ENCODE measurements around the gene WASF3. TPM values are rescaled to one million over a fixed set of nuclear protein-coding genes. Genes with fewer than 3 reads are reported as not detected.

The WASF3 gene
- total and polyA plus RNA-seq, 2 donors from 2014 or later = 3.7 to 18.5 TPM

GRCh38 chr13:26710166-26710565 lies 152.7 kb downstream of the WASF3 start:
- no peak overlapping the region for H3K9ac ChIP-seq (ENCODE audit: low read length in 3 of 3)
- H3K27me3 ChIP-seq (ENCODE audit: control insufficient read depth, insufficient read depth, low read length) = no peaks in the 10 kb centered on the region
- H3K36me3 ChIP-seq (ENCODE audit: control insufficient read depth in 2 of 3, insufficient read depth in 3 of 3, low read length in 3 of 3) = no peaks in the 10 kb centered on the region
- FAIRE-seq = no peak
- no peak overlapping the region for H3K4me3 ChIP-seq (ENCODE audit: low read length in 3 of 3)
- H3K4me1 ChIP-seq (ENCODE audit: control insufficient read depth in 2 of 3, insufficient read depth in 2 of 3, low read depth in 1 of 3, low read length in 3 of 3) = no peaks in the 10 kb centered on the region
- TF ChIP-seq CTCF (IDR thresholded peaks at IDR 0.05; ENCODE audit: borderline replicate concordance, extremely low read depth, insufficient read depth) = no peak
- H3K9me3 ChIP-seq (ENCODE audit: control insufficient read depth in 2 of 3, insufficient read depth in 1 of 3, low read length in 3 of 3) = no peaks in the 10 kb centered on the region
- intact Hi-C loops (cut with DNase I) = loop anchor here (10.0 kb wide), 1 partner anchor 225 kb away; no protein-coding TSS in a partner anchor
- DNase-seq = peak in 4 of 5 donors; percentile 56 to 70 (median 58)
- H3K27ac ChIP-seq (ENCODE audit: low read depth in 2 of 2, low read length in 2 of 2) = no peak overlapping the region

GRCh38 chr13:26711211-26711610 lies 153.7 kb downstream of the WASF3 start:
- intact Hi-C loops (cut with DNase I) = loop anchor here (10.0 kb wide), 1 partner anchor 224 kb away; no protein-coding TSS in a partner anchor
- DNase-seq (no peak), FAIRE-seq (no peak)
- Histone ChIP-seq H3K9me3 (ENCODE audit: control insufficient read depth in 2 of 3, insufficient read depth in 1 of 3, low read length in 3 of 3) (no peaks in the 10 kb centered on the region), H3K9ac (ENCODE audit: low read length in 3 of 3) (no peak overlapping the region), H3K36me3 (ENCODE audit: control insufficient read depth in 2 of 3, insufficient read depth in 3 of 3, low read length in 3 of 3) (no peaks in the 10 kb centered on the region), H3K4me3 (ENCODE audit: low read length in 3 of 3) (no peak overlapping the region), H3K27me3 (ENCODE audit: control insufficient read depth, insufficient read depth, low read length) (no peaks in the 10 kb centered on the region), H3K4me1 (ENCODE audit: control insufficient read depth in 2 of 3, insufficient read depth in 2 of 3, low read depth in 1 of 3, low read length in 3 of 3) (no peaks in the 10 kb centered on the region), H3K27ac (ENCODE audit: low read depth in 2 of 2, low read length in 2 of 2) (no peak overlapping the region)
- TF ChIP-seq CTCF (IDR thresholded peaks at IDR 0.05; ENCODE audit: borderline replicate concordance, extremely low read depth, insufficient read depth) = no peak

GRCh38 chr13:26713341-26713740 lies 155.9 kb downstream of the WASF3 start:
- no peak overlapping the region for H3K9ac ChIP-seq (ENCODE audit: low read length in 3 of 3)
- intact Hi-C loops (cut with DNase I) = loop anchor here (10.0 kb wide), 1 partner anchor 221 kb away; no protein-coding TSS in a partner anchor
- DNase-seq = no peak
- no peaks in the 10 kb centered on the region for H3K36me3 ChIP-seq (ENCODE audit: control insufficient read depth in 2 of 3, insufficient read depth in 3 of 3, low read length in 3 of 3)
- no peak for TF ChIP-seq CTCF (IDR thresholded peaks at IDR 0.05; ENCODE audit: borderline replicate concordance, extremely low read depth, insufficient read depth)
- no peaks in the 10 kb centered on the region for H3K27me3 ChIP-seq (ENCODE audit: control insufficient read depth, insufficient read depth, low read length)
- no peak overlapping the region for H3K27ac ChIP-seq (ENCODE audit: low read depth in 2 of 2, low read length in 2 of 2)
- FAIRE-seq = no peak
- no peaks in the 10 kb centered on the region for H3K4me1 ChIP-seq (ENCODE audit: control insufficient read depth in 2 of 3, insufficient read depth in 2 of 3, low read depth in 1 of 3, low read length in 3 of 3)
- no peaks in the 10 kb centered on the region for H3K9me3 ChIP-seq (ENCODE audit: control insufficient read depth in 2 of 3, insufficient read depth in 1 of 3, low read length in 3 of 3)
- H3K4me3 ChIP-seq (ENCODE audit: low read length in 3 of 3) = no peak overlapping the region

- DNase-seq = no peak
- Histone ChIP-seq H3K4me3 (ENCODE audit: low read length in 3 of 3) (no peak overlapping the region), H3K9me3 (ENCODE audit: control insufficient read depth in 2 of 3, insufficient read depth in 1 of 3, low read length in 3 of 3) (no peaks in the 10 kb centered on the region), H3K4me1 (ENCODE audit: control insufficient read depth in 2 of 3, insufficient read depth in 2 of 3, low read depth in 1 of 3, low read length in 3 of 3) (no peaks in the 10 kb centered on the region), H3K36me3 (ENCODE audit: control insufficient read depth in 2 of 3, insufficient read depth in 3 of 3, low read length in 3 of 3) (no peaks in the 10 kb centered on the region), H3K9ac (ENCODE audit: low read length in 3 of 3) (no peak overlapping the region), H3K27ac (ENCODE audit: low read depth in 2 of 2, low read length in 2 of 2) (no peak overlapping the region), H3K27me3 (ENCODE audit: control insufficient read depth, insufficient read depth, low read length) (no peaks in the 10 kb centered on the region)
- no peak for TF ChIP-seq CTCF (IDR thresholded peaks at IDR 0.05; ENCODE audit: borderline replicate concordance, extremely low read depth, insufficient read depth)
- FAIRE-seq = no peak
- intact Hi-C loops (cut with DNase I) = loop anchor here (10.0 kb wide), 1 partner anchor 218 kb away; no protein-coding TSS in a partner anchor
Measured at GRCh38 chr13:26716984-26717383, 159.5 kb downstream of the WASF3 start.
